PC-9 (cell line): Measurements from ENCODE around the gene ARAP3. TPM values are rescaled to one million over a fixed set of nuclear protein-coding genes. Genes with fewer than 3 reads are reported as not detected.

ENCODE experiments used
- BruUV-seq: library from RNA; stranded (reverse); fragments of 400-500 nt; replicated peaks from 2 replicates; lab custom pipeline; 2021; lab: Mats Ljungman, UMichigan
- CTCF ChIA-PET: fragments of 300-600 bp; sonication (Branson Sonifier 250); formaldehyde crosslinking; loops from one replicate; lab custom pipeline; 2022; ENCODE audit warnings: antibody characterized with exemption; lab: Charles Lee
- POLR2A ChIA-PET: fragments of 300-600 bp; sonication (Branson Sonifier 250); formaldehyde crosslinking; loops from one replicate; lab custom pipeline; 2022; ENCODE audit warnings: antibody characterized with exemption; ENCODE audit not compliant: unreplicated experiment; lab: Charles Lee
- DNase-seq, 2 experiments: peaks; one replicate each; pipeline versions ENCODE4 v3.0.0 to v3.0.0-alpha.2; 2015 to 2022; ENCODE audit warnings: mixed read lengths in 1 of 2
- H2AFZ ChIP-seq: fragments of 200-600 bp; sonication (generic); 2 replicates; pipeline ENCODE4 v1.8.1; 2017; ENCODE audit warnings: antibody characterized with exemption
- H3F3A ChIP-seq: fragments of 200-600 bp; sonication (generic); 2 replicates; pipeline ENCODE4 v1.8.1; 2017; ENCODE audit warnings: antibody characterized with exemption, mild to moderate bottlenecking, low read depth; ENCODE audit not compliant: insufficient read depth
- H3K27ac ChIP-seq: fragments of 200-600 bp; sonication (generic); 2 replicates; pipeline ENCODE4 v1.6.1; 2016; ENCODE audit warnings: mixed run types
- H3K27me3 ChIP-seq: fragments of 200-600 bp; sonication (generic); 2 replicates; pipeline ENCODE4 v1.6.1; 2016; ENCODE audit warnings: low read depth, mixed run types; ENCODE audit not compliant: insufficient read depth
- H3K36me3 ChIP-seq: fragments of 200-600 bp; sonication (generic); 2 replicates; pipeline ENCODE4 v1.6.1; 2016; ENCODE audit warnings: low read depth, mixed run types
- H3K4me1 ChIP-seq: fragments of 200-600 bp; sonication (generic); replicated peaks from 2 replicates; pipeline ENCODE4 v1.6.1; 2016; ENCODE audit warnings: mixed run types; ENCODE audit not compliant: insufficient read depth
- H3K4me2 ChIP-seq: fragments of 200-600 bp; sonication (generic); 2 replicates; pipeline ENCODE4 v1.6.1; 2017; ENCODE audit warnings: mixed run types
- H3K4me3 ChIP-seq: fragments of 200-600 bp; sonication (generic); 2 replicates; pipeline ENCODE4 v1.6.1; 2016; ENCODE audit warnings: mixed run types
- H3K79me2 ChIP-seq: fragments of 200-600 bp; sonication (generic); 2 replicates; pipeline ENCODE4 v1.6.1; 2017; ENCODE audit warnings: low read depth, mixed run types
- H3K9me2 ChIP-seq: fragments of 200-600 bp; sonication (generic); 2 replicates; pipeline ENCODE4 v1.8.1; 2017; ENCODE audit warnings: mild to moderate bottlenecking; ENCODE audit not compliant: insufficient read depth
- H3K9me3 ChIP-seq: fragments of 200-600 bp; sonication (generic); 2 replicates; pipeline ENCODE4 v1.8.1; 2016; ENCODE audit warnings: low read depth; ENCODE audit not compliant: insufficient read depth
- H4K20me1 ChIP-seq: fragments of 200-600 bp; sonication (generic); 2 replicates; pipeline ENCODE4 v1.8.1; 2017; ENCODE audit not compliant: insufficient read depth
- CTCF ChIP-seq: fragments of 200-600 bp; sonication (generic); conservative IDR thresholded peaks from 2 replicates; pipeline ENCODE4 v1.6.1; 2017; ENCODE audit warnings: mixed run types, antibody characterized with exemption, mild to moderate bottlenecking, moderate library complexity
- EZH2 ChIP-seq: fragments of 200-600 bp; sonication (generic); IDR thresholded peaks from 2 replicates; pipeline ENCODE4 v1.8.0; 2017; ENCODE audit warnings: antibody characterized with exemption, low read depth
- intact Hi-C: fragments of 100-400 bp; cut with micrococcal nuclease; formaldehyde crosslinking; loops from one replicate; pipeline ENCODE4 v1.10.0; 2022; ENCODE audit not compliant: unreplicated experiment
- total RNA-seq: library from RNA; stranded (reverse); gene quantifications from 2 replicates; pipeline ENCODE4 v1.2.3, GENCODE V29; 2021

Gene ARAP3
- total RNA-seq, 1 experiment from 2014 or later = 28.0 TPM

GRCh38 chr5:141714542-141715310, 32.7 kb upstream of the ARAP3 start:
- no peaks in the 10 kb centered on the region for H3K9me3 ChIP-seq
- intact Hi-C loops = no loop called here
- peak overlapping the region; percentile 94 for H3K27ac ChIP-seq
- no peaks in the 10 kb centered on the region for H3K79me2 ChIP-seq
- H3K9me2 ChIP-seq = no peaks in the 10 kb centered on the region
- CTCF ChIA-PET = interaction anchor here (0.6 to 1.0 kb wide), 4 partner anchors 22 to 1838 kb away, joined by 3 read pairs; no protein-coding TSS in a partner anchor
- H3K36me3 ChIP-seq = no peaks in the 10 kb centered on the region
- H2AFZ ChIP-seq = no peak overlapping the region
- H3F3A ChIP-seq = peaks cover 47% of the 10 kb centered on the region
- H3K4me1 ChIP-seq = peaks cover 71% of the 10 kb centered on the region
- POLR2A ChIA-PET = interaction anchor here (0.6 to 0.7 kb wide), 5 partner anchors 11 to 378 kb away, joined by 3 to 13 read pairs (median 6); no protein-coding TSS in a partner anchor
- no peaks in the 10 kb centered on the region for H4K20me1 ChIP-seq
- peak overlapping the region; percentile 79 for H3K4me2 ChIP-seq
- peak in 1 of 2 experiments; percentile 87 for DNase-seq
- H3K4me3 ChIP-seq = peak overlapping the region; percentile 36
- no peaks in the 10 kb centered on the region for H3K27me3 ChIP-seq
- BruUV-seq = no TSS peak
- TF ChIP-seq CTCF (no peak), EZH2 (no peak)

- no peak for TF ChIP-seq EZH2
- no peak for TF ChIP-seq CTCF
- peak overlapping the region; percentile 79 for H3K4me2 ChIP-seq
- intact Hi-C loops = loop anchor here (1.0 kb wide), 2 partner anchors 136 to 153 kb away; no protein-coding TSS in a partner anchor
- H3K27ac ChIP-seq = peak overlapping the region; percentile 94
- no peaks in the 10 kb centered on the region for H3K27me3 ChIP-seq
- no peaks in the 10 kb centered on the region for H3K79me2 ChIP-seq
- peaks cover 47% of the 10 kb centered on the region for H3F3A ChIP-seq
- H3K4me1 ChIP-seq = peaks cover 71% of the 10 kb centered on the region
- no peaks in the 10 kb centered on the region for H3K9me3 ChIP-seq
- no TSS peak for BruUV-seq
- no peaks in the 10 kb centered on the region for H3K9me2 ChIP-seq
- 0 out of 2 replicates have a peak overlapping the region, but pooled peaks have one; percentile 45 for H2AFZ ChIP-seq
- peak overlapping the region; percentile 36; the same call in 1 of the 2 replicates for H3K4me3 ChIP-seq
- ChIA-PET POLR2A (interaction anchor here (0.6 to 0.7 kb wide), 5 partner anchors 12 to 379 kb away, joined by 3 to 7 read pairs (median 6); no protein-coding TSS in a partner anchor), CTCF (interaction anchor here (0.6 to 1.4 kb wide), 4 partner anchors 12 to 1837 kb away, joined by 3 to 4 read pairs (median 3); no protein-coding TSS in a partner anchor)
- DNase-seq = peak; percentile 75 to 95
- H3K36me3 ChIP-seq = no peaks in the 10 kb centered on the region
- H4K20me1 ChIP-seq = no peaks in the 10 kb centered on the region
These were observed 31.7 kb upstream of the ARAP3 start for GRCh38 chr5:141713616-141714309.

GRCh38 chr5:141711687-141712086, 29.7 kb upstream of the ARAP3 start:
- Histone ChIP-seq H3K4me2 (no peak overlapping the region), H3F3A (peaks cover 44% of the 10 kb centered on the region), H3K9me2 (no peaks in the 10 kb centered on the region), H3K4me3 (no peak overlapping the region), H3K9me3 (no peaks in the 10 kb centered on the region), H3K27ac (0 out of 2 replicates have a peak overlapping the region, but pooled peaks have one; percentile 94), H3K79me2 (no peaks in the 10 kb centered on the region), H3K4me1 (peaks cover 60% of the 10 kb centered on the region), H2AFZ (no peak overlapping the region), H4K20me1 (no peaks in the 10 kb centered on the region), H3K36me3 (no peaks in the 10 kb centered on the region), H3K27me3 (no peaks in the 10 kb centered on the region)
- CTCF ChIA-PET = no interaction called here
- intact Hi-C loops = no loop called here
- no peak for DNase-seq
- no peak for TF ChIP-seq EZH2
- TF ChIP-seq CTCF = no peak
- POLR2A ChIA-PET = no interaction called here
- BruUV-seq = no TSS peak
